GM21825 (cell line): ENCODE data around the gene SMIM7.

Source experiments
- ATAC-seq: cut with Tn5 transposase; IDR thresholded peaks from one replicate; pipeline ENCODE4 v1.9.1; 2021; ENCODE audit warnings: mild to moderate bottlenecking, moderate library complexity; ENCODE audit not compliant: unreplicated experiment

Gene SMIM7

GRCh38 chr19:16598848-16599247, 61.1 kb downstream of the SMIM7 start:
- ATAC-seq, result no peak

GRCh38 chr19:16596399-16596798, 63.5 kb downstream of the SMIM7 start:
- ATAC-seq, result no peak
